ENCODE data around the gene PNMA6A.
"Not testable (repeated sequence)": the region's sequence is repeated elsewhere in the genome, so short reads cannot be mapped to it uniquely, and the experiment has no call there.

DNA sequence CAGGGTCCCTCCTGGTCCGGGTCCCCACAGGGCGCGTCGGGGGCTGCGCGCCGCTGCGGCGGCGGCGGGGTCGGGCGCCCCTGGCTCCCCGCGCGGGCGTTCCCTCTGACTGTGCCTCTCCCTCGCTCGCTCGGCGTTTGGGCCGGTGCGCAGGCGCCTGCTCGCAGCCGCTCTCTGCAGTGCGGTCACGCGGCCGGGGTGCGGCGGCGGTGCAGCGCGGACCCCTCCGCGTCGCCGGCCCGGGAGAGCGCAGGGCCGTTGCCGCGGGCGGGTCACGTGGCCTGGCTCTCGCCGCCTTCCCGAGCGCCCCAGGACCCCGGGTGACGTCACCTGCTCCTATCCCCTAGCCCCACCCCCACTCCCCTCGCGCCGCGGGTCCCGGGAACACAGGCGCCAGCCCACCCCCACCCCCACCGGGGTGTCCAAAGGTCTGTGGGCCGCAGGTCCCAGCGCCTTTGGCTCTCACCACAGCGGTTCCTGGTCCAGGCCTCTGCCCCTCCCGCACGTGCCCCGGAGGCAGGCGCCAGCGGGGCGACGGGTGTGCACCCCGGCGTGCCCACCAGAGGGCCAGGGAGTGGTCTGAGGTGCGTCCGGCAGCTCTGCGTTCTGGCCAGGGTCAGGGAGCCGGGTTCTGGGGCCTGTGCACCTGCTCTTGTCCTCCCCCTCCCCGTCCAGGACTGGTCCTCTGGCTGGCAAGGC, 5.3 kb downstream of the PNMA6A start:
- TF ChIP-seq, protein P1, sequence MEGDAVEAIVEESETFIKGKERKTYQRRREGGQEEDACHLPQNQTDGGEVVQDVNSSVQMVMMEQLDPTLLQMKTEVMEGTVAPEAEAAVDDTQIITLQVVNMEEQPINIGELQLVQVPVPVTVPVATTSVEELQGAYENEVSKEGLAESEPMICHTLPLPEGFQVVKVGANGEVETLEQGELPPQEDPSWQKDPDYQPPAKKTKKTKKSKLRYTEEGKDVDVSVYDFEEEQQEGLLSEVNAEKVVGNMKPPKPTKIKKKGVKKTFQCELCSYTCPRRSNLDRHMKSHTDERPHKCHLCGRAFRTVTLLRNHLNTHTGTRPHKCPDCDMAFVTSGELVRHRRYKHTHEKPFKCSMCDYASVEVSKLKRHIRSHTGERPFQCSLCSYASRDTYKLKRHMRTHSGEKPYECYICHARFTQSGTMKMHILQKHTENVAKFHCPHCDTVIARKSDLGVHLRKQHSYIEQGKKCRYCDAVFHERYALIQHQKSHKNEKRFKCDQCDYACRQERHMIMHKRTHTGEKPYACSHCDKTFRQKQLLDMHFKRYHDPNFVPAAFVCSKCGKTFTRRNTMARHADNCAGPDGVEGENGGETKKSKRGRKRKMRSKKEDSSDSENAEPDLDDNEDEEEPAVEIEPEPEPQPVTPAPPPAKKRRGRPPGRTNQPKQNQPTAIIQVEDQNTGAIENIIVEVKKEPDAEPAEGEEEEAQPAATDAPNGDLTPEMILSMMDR (IDR thresholded peaks at IDR 0.05) = not testable (repeated sequence)
- not testable (repeated sequence) for TF ChIP-seq POLR2AphosphoS5 (IDR thresholded peaks at IDR 0.05; ENCODE audit: low read depth, low read length); SIN3A (IDR thresholded peaks at IDR 0.05; ENCODE audit: borderline replicate concordance, insufficient read depth, low read depth, low read length)
